Calu3 (cell line): ENCODE data around the gene SPNS2. TPM values are rescaled to one million over a fixed set of nuclear protein-coding genes. Genes with fewer than 3 reads are reported as not detected.
A peak's percentile ranks its signal among the peaks of the same experiment; 100 is the strongest.

Experiments used
- BruUV-seq: library from RNA; stranded (reverse); fragments of 400-500 nt; replicated peaks from 2 replicates; lab custom pipeline; 2021; lab: Mats Ljungman, UMichigan
- CTCF ChIA-PET: fragments of 300-600 bp; sonication (Branson Sonifier 250); formaldehyde crosslinking; loops from one replicate; lab custom pipeline; 2022; ENCODE audit warnings: antibody characterized with exemption; lab: Charles Lee
- DNase-seq: peaks from one replicate; pipeline ENCODE4 v3.0.0; 2022
- H3K27ac Mint-ChIP-seq: one replicate; pipeline ENCODE4 v1.8.0; 2022; ENCODE audit warnings: mixed read lengths; ENCODE audit not compliant: unreplicated experiment
- H3K27me3 Mint-ChIP-seq: one replicate; pipeline ENCODE4 v1.8.0; 2022; ENCODE audit warnings: mixed read lengths; ENCODE audit not compliant: unreplicated experiment
- H3K36me3 Mint-ChIP-seq: one replicate; pipeline ENCODE4 v1.8.0; 2022; ENCODE audit warnings: mild to moderate bottlenecking, moderate library complexity, mixed read lengths; ENCODE audit not compliant: insufficient read depth, unreplicated experiment
- H3K4me1 Mint-ChIP-seq: one replicate; pipeline ENCODE4 v1.8.0; 2022; ENCODE audit warnings: mild to moderate bottlenecking, low read depth, mixed read lengths; ENCODE audit not compliant: unreplicated experiment
- H3K4me3 Mint-ChIP-seq: one replicate; pipeline ENCODE4 v1.8.0; 2022; ENCODE audit warnings: mild to moderate bottlenecking, low read depth, moderate library complexity, mixed read lengths; ENCODE audit not compliant: unreplicated experiment
- H3K9me3 Mint-ChIP-seq: one replicate; pipeline ENCODE4 v1.8.0; 2022; ENCODE audit warnings: low read depth, mixed read lengths; ENCODE audit not compliant: unreplicated experiment
- intact Hi-C: fragments of 100-400 bp; cut with micrococcal nuclease; formaldehyde crosslinking; loops from one replicate; pipeline ENCODE4 v1.10.0; 2022; ENCODE audit not compliant: unreplicated experiment
- total RNA-seq: library from RNA; stranded (reverse); gene quantifications from 2 replicates; pipeline ENCODE4 v1.2.3, GENCODE V29; 2022
- TF ChIP-seq, protein P1 (sequence below): fragments of 200-600 bp; IDR thresholded peaks from one replicate; pipeline ENCODE4 v1.8.0; 2022; ENCODE audit warnings: antibody characterized with exemption; ENCODE audit not compliant: unreplicated experiment

Gene SPNS2
- total RNA-seq, 1 experiment from 2014 or later = 63.4 TPM

DNA sequence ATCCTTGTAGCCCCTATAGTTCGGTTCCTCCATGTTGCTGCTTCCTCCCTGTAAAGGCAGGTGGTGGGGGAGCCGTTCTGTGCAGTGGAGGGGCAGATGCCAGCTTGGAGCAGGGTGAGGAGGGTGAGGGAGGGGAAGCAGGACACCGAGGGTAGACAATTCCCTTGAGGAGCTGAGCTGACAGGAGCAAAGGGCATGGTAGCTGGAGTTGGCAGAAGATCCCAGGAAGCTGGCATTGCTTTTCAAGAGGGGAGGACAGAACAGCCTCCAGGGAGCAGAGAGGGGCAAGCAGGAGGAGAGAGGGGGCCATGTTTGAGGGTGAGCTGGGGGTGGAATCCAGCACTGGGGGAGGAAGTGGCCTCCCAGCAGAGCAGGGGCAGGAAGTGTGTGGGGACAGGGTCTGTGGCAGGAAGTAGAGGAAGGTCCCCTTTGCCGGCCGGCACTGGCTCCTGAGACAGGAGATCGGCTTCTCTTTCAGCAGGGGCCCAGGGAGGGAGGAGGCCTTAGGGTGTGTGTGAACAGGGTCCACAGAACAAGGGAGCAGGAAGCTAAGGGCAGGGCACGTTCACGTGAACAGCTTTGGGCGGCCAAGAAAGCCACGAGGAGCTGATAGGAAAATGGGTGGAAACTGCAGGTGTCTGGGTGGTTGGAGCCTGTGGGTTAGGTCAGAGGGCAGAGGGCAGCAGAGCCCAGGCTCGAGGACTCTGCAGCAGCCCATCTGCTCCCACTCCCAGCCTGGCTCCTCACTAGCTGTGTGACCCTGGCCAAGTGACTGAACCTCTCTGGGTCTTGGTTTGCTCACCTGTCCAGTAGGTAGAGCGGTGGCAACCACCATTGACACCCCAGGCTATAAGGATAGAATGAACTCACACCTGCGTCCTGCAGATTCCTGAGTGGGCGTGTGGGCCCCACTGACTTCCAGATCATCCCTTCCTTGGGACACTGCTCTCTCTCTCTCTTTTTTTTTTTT, 17.5 kb upstream of the SPNS2 start:
- H3K9me3 Mint-ChIP-seq = no peaks in the 10 kb centered on the region
- peak overlapping the region; percentile 36 for H3K4me3 Mint-ChIP-seq
- no peak for DNase-seq
- BruUV-seq = no TSS peak
- TF ChIP-seq, protein P1, sequence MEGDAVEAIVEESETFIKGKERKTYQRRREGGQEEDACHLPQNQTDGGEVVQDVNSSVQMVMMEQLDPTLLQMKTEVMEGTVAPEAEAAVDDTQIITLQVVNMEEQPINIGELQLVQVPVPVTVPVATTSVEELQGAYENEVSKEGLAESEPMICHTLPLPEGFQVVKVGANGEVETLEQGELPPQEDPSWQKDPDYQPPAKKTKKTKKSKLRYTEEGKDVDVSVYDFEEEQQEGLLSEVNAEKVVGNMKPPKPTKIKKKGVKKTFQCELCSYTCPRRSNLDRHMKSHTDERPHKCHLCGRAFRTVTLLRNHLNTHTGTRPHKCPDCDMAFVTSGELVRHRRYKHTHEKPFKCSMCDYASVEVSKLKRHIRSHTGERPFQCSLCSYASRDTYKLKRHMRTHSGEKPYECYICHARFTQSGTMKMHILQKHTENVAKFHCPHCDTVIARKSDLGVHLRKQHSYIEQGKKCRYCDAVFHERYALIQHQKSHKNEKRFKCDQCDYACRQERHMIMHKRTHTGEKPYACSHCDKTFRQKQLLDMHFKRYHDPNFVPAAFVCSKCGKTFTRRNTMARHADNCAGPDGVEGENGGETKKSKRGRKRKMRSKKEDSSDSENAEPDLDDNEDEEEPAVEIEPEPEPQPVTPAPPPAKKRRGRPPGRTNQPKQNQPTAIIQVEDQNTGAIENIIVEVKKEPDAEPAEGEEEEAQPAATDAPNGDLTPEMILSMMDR = no peak
- peak overlapping the region; percentile 92 for H3K27ac Mint-ChIP-seq
- no peaks in the 10 kb centered on the region for H3K27me3 Mint-ChIP-seq
- CTCF ChIA-PET = interaction anchor here (0.6 to 1.4 kb wide), 6 partner anchors 10 to 29 kb away, joined by 3 to 5 read pairs (median 4); no protein-coding TSS in a partner anchor
- intact Hi-C loops = loop anchor here (5.0 kb wide), 1 partner anchor 54 kb away; no protein-coding TSS in a partner anchor
- H3K36me3 Mint-ChIP-seq = peaks cover 36% of the 10 kb centered on the region
- H3K4me1 Mint-ChIP-seq = peaks cover 56% of the 10 kb centered on the region

DNA sequence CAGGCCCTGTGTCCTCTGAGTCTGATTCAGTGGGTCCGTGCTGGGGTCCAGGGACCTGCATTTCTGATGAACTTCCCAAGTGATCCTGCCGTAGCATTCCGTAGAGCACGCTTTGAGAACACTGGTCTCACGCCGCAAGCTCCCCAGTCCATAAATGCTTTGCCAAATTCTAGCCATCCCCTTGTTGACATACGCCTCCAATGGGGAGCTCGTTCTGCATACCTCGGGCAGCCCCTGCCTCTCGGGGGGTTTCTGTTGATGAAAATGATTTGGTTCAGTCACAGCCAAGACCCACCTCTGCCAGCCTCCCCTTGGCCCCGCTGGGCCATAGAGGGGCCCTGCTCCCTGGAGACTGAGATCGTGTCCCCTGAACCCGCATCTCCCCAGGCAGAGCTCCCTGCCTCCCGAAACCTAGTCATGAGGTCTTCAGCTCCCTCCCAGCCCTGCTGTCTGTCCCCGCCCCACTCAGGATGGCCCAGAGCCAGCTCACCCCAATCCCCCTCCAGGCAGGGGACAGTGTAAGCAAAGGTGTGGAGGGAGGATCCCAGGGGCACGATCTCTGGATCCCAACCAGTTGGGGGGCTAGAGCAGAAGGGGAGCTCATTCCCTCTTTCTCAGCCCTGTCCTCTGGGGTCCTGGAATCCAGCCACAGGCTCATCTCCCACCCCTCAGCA, 16.2 kb upstream of the SPNS2 start:
- Mint-ChIP-seq H3K4me1 (peaks cover 43% of the 10 kb centered on the region), H3K9me3 (no peaks in the 10 kb centered on the region), H3K36me3 (peaks cover 34% of the 10 kb centered on the region), H3K4me3 (peak overlapping the region; percentile 47), H3K27me3 (no peaks in the 10 kb centered on the region), H3K27ac (peak overlapping the region; percentile 88)
- BruUV-seq = TSS peak; percentile 42
- CTCF ChIA-PET = interaction anchor here (0.7 to 2.0 kb wide), 4 partner anchors 11 to 27 kb away, joined by 3 to 9 read pairs (median 3); no protein-coding TSS in a partner anchor
- intact Hi-C loops = loop anchor here (5.0 kb wide), 1 partner anchor 55 kb away; no protein-coding TSS in a partner anchor
- peak; percentile 51 for DNase-seq
- TF ChIP-seq, protein P1 = no peak

DNA sequence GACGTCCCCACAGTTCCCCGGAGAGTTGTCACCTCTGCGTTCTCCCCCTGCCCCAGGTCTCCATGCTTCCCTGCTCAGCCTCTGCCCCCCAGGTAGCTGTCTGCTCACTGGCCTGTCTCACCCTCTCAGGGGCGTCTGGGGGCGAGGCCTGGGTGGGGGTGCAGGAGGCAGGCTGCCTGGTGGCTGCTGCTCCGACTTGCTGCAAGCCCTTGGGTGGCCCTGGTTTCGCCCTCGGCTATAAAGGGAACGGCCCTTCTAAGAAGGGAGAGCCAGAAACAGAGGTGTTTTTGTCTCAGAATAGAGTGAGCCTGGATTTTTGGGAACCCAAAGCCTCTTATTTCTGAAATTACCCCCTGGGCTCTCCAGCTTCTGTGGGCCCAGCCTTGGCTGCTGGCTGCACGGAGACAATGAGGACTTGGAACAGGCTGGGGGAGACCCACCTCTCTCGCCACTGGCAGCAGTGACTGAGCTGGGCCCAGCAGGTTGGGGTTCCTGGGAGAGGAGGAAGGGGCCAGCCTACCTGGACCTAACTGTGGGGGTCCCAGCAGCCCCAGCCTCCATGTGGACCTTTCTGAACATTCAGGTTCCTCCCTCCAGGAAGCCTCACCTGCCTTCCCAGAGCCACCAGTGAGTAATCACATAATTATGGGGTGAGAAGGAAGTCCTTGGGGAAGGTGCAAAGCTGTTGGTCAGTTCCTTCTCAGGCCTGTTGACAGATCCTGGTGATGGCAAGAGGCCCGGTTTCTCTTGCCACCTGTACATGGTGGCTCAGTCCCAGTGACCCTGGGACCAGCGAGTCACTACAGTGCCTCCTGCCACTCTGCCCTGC, 15.5 kb upstream of the SPNS2 start:
- CTCF ChIA-PET = interaction anchor here (0.5 to 2.0 kb wide), 3 partner anchors 10 to 90 kb away, joined by 3 to 9 read pairs (median 6); no protein-coding TSS in a partner anchor
- peak overlapping the region; percentile 88 for H3K27ac Mint-ChIP-seq
- TF ChIP-seq, protein P1 = no peak
- H3K4me1 Mint-ChIP-seq = peaks cover 42% of the 10 kb centered on the region
- peak overlapping the region; percentile 47 for H3K4me3 Mint-ChIP-seq
- DNase-seq = peak; percentile 72
- H3K27me3 Mint-ChIP-seq = no peaks in the 10 kb centered on the region
- no peaks in the 10 kb centered on the region for H3K9me3 Mint-ChIP-seq
- no TSS peak for BruUV-seq
- intact Hi-C loops = loop anchor here (5.0 kb wide), 1 partner anchor 56 kb away; no protein-coding TSS in a partner anchor
- peaks cover 34% of the 10 kb centered on the region for H3K36me3 Mint-ChIP-seq
